ENCODE measurements around the gene PPP3CB.

Gene PPP3CB

GRCh38 chr10:73478636-73479035, 17.2 kb downstream of the PPP3CB start:
- no peak for DNase-seq

DNA sequence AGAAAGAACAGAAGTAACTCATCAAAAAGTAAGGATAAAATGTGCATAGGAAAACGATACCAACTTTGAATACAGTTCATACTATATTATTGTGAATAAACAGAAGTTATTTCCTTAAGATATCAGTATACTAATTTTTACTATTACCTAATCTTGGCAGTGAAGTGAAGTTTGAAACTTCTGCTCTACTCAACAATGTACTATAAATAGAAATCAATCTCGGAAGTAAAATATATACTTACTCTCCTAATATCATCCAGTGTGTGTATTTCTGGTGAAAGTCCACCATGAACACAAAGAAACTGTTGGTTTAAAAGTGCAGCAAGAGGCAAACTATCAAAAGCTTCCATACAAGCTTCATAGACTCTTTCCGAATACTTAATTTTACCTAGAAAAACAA, 24.6 kb downstream of the PPP3CB start:
- no peak for DNase-seq

DNA sequence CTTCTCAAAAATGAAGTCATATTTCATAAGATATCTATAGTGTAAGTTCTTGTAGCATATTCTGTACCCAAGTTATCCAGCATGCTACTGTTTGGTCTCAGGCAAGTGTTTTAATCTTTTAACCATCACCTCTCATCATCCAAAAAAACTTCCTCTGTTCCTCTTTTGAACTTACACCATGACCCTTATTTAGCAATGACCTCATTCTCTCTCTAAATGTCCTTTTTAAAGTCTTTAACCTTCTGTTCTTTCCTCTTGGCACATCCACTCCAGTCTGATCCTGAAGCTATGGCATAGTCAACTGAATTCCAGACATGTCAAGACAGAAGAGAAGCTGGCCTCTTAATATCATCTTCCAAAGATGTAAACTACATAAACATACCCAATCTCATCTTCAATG, 26.2 kb downstream of the PPP3CB start:
- no peak for DNase-seq

GRCh38 chr10:73467206-73467605, 28.6 kb downstream of the PPP3CB start:
- no peak for DNase-seq

DNA sequence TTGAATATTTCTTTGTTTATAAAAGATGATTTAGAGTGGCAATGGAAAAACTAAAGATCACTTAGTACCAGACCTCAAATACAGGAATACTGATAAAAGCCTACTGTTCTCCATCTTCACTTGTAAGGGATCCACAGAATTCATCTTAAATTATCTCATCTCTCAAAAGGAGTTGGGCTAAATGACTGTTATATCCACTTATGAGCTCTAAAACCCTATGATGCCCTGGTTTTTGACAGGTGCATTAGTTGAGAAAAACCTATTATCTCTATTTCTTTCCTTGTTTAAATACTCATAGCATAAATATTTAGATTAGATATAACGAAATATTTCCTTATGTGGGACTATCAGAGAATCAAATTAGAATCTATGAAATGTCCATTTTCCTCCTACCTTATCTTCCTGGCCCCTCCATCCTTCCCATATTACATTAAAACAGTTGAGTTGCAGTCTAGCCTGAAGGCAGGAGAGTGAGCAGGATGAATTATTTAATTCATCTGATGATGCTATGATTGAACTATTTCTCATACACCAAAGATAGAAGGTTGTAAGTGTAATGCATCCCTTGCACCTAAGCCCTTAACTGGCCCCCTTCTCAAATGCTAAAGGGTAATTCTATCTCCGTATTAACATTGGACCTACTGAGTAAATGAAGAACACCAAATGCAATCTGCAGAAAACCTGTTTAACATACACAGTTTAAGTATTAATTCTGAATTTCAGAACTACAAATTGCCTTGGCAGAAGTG, 29.7 kb downstream of the PPP3CB start:
- DNase-seq, result no peak

DNA sequence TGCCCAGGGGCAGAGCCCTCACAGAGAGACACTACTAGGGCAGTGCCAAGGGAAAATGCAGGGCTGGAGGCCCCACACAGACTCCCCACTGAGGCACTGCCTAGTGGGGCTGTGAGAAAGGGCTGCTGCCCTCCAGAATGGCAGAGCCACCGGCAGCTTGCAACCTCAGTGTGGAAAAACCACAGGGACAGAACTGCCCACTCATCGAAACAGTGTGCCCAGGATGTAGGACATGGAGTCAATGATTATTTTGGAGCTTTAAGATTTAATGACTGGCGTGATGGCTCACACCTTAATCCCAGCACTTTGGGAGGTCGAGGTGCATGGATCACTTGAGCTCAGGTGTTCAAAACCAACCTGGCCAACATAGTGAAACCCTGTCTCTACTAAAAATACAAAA, 34.9 kb downstream of the PPP3CB start:
- DNase-seq, result no peak

GRCh38 chr10:73459683-73460314, 36.0 kb downstream of the PPP3CB start:
- no peak for DNase-seq

DNA sequence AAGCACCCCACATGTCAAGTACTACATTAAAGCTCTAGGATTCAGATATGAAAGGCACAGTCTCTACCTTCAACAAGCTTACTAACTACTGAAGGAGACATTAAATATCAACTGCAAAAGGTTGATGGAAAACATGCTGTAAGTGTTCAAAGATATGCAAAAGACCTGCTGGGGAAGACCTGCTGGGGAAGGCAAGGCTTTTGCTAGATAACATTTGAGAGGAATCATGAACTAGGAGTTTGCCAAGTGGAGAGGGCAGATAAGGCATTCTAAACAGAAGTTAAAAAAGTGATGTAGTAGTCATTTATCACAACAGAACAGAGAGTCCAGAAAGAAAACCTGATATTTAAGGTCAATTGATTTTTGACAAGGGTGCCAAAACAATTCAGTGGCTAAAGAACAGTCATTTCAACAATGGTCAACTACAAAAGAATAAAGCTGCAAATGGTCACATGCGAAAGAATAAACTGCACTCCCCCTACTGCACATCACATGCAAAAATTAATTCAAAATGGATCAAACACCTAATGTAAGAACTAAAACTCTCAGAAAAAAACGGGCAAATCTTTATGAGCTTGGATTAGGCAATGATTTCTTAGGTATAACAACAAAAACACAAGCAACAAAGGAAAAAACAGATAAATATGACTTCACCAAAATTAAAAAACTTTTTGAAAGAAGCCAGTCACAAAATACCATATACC, 39.5 kb downstream of the PPP3CB start:
- DNase-seq, result no peak

DNA sequence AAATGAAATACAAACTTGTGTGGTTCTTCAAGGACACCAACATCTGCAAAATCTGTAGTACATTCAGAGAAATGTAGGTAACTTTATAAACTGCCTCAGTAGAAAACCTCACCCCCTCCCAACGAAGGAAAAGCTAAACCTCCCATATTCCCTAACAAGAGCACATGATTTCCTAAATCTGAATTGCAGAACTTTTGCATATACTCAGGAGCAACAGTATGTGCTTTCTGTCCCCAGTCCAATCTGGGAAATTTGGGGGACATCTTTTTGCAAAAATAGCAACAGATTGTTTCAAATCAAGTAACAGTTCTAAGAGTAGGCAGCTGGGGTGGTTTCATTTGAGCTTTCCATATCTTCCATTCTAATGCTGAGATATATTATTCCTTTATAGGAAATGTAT, 46.7 kb downstream of the PPP3CB start:
- no peak for DNase-seq

DNA sequence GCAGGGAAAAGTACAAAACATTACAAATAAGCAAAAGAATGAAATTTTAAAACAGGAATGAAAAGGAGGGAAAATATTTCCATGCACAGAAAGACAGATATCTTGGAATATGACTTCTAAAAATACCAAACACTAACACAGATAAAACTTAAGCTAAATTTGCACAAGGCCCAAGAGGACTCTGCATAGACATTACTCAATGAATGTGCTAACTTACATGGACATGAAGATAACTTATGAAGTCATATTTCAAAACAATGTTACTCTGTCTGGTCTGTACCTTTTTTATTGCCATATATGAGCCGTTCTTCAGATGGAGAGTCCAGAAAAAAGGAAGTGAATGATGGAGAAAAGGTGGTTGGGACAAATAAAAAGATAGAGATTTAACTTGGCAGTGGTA, 47.4 kb downstream of the PPP3CB start:
- no peak for DNase-seq

GRCh38 chr10:73446926-73447325, 48.9 kb downstream of the PPP3CB start:
- DNase-seq, result no peak

GRCh38 chr10:73444457-73444856, 51.4 kb downstream of the PPP3CB start:
- no peak for DNase-seq

DNA sequence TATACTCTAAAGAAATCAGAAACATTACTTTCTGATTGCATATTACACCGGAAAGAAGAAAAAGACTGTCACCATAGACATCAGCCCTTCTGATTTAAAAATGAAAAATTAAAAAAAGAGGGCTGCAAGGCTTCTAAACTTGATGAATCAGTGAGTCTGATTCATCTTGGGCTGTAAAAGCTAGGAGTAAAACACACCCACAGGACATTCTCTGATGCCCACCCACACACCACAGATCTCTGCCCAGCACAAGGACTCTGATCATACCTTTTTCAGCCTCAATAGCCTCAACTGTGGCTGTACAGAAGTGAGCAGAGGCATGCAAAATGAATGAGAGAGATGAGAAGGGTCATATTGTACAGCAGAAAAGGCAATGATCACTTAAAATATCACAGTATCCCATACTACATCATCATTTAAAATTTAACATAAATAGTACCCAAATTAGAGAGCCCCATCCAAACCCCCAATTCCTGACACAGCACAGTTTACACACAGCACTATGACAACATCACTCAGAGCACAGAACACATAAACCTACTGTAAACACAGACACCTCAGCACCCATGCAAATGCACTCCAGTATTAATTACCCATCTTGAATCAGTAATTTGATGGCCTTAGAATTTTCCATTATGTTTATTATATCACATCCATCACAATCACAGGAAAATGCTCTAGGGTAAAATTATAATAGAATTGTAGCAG, 56.1 kb downstream of the PPP3CB start:
- no peak for DNase-seq

GRCh38 chr10:73439055-73439454, 56.8 kb downstream of the PPP3CB start:
- no peak for DNase-seq

DNA sequence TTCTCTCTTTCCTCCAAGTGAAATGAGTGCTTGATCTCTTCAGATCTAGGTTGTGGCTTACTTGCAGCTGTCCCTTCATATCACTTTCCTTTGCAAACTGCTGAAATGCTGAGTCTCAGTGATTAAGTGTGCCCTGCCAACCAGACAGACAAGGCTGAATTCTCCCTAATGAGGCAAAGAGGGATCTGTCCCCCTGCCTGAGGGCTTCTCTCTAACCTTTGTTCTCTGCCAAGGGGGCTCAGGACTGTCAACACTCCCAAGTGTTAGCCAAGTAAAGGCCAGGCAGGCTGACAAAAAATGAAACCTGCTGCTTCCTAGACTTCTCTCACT, 62.3 kb downstream of the PPP3CB start, which contains the start of gene MSS51:
MSS51 (minus strand) TSS at position 24 of the 330 bp plus-strand sequence. CDS start 5,277 bp downstream, outside the sequence.
- DNase-seq, result no peak

GRCh38 chr10:73432646-73433537, 62.9 kb downstream of the PPP3CB start:
- DNase-seq, result no peak

DNA sequence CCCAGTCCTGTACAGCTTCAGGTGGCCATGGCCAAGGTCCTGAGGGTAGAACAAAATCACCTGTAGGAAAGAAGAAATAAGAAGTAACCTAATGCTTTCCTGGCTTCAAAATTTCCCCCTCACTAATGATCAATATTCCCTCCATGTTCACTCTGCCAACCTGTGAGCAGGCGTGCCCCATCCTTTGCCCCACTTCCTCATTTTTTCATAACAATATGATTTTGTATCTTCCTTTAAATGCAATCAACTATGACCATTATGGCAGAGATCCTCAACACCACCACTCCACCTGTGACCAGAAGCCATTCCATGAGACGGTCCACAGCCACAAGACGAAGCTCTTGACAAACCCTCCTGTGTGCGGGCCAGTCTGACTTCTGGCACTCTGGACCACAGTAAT, 69.5 kb downstream of the PPP3CB start:
- DNase-seq, result no peak

DNA sequence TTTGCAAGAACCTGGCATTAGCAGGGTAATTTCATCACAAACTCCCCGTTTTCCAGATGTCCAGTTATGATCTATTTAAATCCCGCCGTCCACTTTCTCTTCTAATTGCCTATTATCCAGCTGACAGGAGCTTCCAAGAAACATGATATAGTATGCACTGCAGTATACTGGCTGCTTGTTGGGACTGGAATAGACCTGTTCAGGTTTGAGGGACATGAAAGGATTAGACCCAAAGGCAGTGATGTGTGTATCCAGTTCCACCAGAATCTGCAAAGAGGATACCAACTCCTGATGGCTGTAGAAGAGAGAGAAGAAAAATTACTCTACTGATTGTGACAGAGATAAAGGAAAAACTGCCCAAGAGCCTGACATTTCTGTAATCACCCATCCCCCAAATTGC, 71.3 kb downstream of the PPP3CB start:
- no peak for DNase-seq

- no peak for DNase-seq
Measured at GRCh38 chr10:73423309-73423708, 72.5 kb downstream of the PPP3CB start.

DNA sequence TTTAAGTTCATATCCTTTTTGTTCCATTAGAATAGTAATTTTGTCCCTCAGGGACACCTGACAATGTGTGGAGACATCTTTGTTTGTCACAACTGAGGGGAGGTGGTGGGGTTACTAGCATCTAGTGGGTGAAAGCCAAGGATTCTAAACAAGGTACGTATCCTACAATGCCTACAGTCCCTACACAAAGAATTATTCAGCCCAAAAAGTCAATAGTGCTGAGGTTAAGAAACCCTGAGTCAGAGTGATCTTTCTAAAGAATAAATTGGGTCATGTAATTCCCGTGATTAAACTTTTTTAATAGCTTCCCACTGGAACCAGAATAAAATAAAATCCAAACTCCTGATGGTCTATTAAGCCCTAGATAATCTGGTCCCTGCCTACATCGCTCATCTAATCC, 79.3 kb downstream of the PPP3CB start:
- DNase-seq, result no peak

GRCh38 chr10:73414230-73414945, 81.4 kb downstream of the PPP3CB start:
- no peak for DNase-seq

Data from NCI-H2029 (cell line).